Measurements from ENCODE around the gene ARID1A.
"Not testable (repeated sequence)": the region's sequence is repeated elsewhere in the genome, so short reads cannot be mapped to it uniquely, and the experiment has no call there.

Gene ARID1A

DNA sequence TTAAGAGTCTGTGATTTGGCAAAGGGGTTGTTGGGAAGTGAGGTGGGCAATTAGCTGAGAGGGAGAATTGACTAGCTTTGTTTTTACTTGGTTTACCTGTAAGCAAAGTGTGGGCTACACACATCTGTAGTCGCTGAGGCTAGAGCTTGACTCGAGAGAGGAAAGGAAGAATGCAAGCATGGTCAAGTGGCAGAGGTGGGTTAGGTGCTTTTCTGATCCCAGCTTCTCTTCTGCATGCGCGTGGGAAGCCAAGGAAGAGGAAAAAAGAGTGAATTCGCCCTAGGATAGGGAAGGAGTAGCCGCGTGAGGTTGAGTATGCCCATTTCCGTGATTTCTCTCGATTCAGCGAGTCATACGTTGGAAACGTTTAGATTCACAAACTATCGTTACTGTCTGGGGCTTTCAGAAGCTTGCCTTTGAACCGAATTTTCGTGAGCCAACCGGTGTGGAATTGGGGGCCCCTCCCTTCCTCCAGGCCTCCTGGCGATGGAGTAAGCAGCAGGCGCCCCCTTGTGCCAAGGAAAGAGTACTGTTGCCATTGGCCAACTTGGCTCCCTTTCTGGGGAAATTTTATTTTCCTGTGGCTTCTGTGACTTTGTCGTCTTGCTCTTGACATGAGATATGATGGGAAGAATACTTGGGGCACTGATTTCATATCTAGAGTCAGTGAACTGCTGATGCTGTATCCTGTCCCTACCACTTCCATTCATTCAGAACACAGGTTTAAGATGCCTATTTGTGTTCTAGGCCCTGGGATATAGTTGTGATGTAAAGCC lies 93.2 kb downstream of the ARID1A start:
- DNase-seq: peak; percentile 86

DNA sequence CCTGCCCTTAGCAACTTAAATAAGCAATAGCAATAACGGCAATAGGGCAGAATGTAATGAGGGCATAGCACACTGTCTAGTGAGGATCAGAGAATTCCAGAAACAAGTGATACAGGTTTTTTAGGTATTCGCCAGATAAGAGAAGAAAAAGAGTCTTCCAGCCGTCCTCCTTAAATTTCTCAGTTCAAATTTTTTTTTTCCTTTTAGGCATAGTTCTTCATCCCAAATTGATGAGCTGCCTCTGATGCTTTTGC lies 93.7 kb downstream of the ARID1A start:
- no peak for DNase-seq

DNA sequence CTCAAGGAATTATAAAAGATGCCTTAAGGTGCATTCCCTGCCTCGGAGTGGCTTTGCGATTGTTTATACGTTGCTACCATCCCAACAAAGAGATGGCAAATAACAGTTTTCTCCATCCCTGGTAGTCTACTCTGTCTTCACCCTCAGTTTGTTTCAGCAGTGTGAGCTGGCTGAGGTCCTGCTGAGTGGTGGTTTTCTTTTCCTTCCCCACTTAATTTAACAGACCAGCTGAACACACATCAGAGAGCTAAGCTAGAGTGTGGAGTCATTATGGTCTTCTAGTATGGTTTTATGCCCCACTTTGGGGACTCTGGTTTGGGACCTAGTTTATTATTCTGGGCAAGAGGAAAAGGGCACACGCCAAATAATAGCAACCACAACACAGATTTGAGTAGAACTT lies 94.1 kb downstream of the ARID1A start:
- DNase-seq: no peak

DNA sequence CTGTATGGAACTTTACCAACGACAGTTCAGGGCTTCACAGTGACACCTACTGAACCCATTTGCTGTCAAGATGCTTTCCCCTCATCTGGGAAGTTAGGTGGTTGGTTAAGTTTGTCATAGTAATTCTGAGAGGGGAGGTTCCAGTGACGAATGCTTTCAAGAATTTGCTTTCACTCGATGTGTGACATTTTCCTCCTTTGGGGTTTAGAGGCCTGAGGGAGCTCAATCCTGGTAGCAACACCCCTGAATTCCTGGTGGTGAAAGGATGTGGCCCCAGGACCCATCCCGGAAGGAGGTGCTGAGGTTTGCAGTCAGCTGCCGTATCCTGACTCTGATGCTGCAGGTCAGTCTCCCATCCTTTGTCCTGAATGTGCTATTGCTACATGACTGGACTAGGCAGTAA lies 94.7 kb downstream of the ARID1A start:
- no peak for DNase-seq

DNA sequence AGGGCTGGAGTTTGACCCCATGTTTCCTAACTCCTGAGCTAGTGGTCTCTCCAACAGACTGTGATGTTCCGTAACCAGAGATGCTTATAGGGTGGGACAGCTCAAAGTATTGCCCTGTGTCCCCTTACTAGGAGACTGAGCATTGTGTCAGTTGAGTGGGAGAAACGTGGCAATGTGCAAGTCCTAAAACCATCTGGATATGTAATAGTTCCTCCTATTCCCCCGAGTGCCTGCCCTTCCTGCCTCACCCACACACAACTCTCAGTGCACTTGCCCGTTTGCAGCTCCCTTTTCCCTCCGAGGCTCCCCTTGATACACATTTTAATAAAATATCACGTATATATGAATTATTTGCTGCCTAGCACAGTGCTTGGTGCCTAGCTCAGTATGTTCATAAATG lies 95.3 kb downstream of the ARID1A start:
- DNase-seq: no peak

DNA sequence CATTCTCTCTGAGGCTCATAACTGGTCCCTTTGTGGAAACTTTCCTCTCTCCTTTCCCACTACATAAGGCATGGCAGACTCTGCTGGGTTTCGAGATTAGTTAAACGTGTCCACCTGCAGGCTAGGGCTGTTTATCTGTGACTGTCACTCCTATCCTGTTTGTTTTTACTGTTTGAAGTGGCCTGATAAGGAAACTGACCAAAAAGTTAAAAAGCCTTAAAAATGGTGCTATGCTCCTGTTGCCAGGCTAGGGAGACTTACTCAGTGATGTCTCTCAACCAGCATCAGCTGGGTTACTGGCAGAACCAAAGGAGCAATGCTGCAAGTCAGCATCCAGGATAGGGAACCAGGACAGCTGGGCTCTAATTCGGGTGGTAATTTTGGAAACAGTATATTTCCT lies 95.8 kb downstream of the ARID1A start:
- DNase-seq: no peak

DNA sequence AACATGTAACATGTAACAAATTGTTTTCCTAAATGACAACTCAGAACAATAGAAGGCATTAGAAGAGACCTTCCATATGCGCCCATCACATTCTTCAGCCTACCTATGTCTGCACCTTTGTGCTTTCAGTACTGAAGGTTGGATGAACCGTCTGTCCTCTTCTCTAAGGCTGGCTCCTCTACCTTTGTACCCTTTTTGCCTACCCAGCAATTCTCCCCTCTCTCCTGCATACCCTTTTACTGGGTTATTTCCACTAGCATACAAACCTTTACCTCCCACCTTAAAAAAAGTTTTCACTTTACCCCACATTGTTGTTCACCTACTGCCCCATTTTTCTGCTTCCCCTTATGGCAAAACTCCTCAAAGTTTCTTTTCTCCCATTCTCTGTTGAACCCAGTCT lies 97.1 kb downstream of the ARID1A start:
- DNase-seq: no peak

DNA sequence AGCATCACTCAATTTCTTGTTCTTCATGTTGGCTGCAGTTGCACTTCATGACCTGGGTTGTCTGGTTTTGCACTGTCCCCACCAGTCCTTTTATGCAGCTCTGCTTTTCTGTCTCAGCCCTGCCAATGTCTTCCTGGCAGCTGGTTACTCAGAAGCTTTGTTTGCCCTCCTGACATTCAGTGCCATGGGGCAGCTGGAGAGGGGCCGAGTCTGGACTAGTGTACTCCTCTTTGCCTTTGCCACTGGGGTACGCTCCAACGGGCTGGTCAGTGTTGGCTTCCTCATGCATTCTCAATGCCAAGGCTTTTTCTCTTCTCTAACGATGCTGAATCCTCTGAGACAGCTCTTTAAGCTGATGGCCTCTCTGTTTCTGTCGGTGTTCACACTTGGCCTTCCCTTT lies 98.6 kb downstream of the ARID1A start:
- DNase-seq: no peak

DNA sequence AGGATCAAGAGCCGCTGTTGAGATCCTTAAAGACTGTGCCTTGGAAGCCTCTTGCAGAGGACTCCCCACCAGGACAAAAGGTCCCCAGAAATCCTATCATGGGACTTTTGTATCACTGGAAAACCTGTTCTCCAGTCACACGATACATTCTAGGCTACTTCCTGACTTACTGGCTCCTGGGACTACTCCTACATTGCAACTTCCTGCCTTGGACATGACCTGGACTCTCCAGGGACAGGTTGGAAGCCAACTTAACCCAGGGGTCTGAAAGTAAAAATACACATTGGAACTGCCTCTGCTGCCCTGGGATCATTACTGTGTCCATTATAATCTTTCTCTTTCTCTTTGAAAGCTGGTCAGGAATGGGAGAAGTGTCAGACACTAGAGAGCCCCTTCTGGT lies 101.8 kb downstream of the ARID1A start:
- no peak for DNase-seq

DNA sequence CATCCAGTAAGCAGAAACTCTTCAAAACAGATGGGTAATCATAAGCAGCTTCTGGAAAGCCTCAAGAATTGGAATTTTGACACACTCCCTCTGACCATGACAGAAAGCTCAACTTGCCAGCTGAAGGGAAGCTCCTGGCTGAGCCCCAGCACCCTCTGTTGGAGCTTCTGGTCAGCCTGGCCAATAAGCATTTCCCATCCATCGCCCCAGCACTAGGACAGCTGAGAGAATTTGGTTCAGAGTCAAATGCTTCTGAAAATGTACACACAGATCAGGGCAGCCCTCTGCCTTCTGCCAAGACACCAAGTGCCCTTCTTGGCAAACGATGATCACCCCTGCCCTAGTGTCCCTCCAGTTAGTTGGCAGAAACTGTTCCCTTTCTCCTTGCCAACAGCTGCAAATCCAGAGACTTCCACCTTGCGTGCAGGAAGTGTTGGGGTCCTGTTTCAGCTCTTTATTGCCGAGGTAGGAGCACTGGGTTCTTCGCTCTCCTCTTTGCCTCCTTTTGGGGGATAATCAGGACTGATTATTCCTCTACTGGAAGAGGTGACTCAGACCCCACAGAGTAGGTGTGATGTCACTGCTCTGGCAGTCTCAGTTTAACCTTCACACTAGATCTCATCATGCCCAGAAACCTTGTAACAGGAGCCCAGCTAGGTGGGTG lies 103.8 kb downstream of the ARID1A start:
- DNase-seq: peak; percentile 81

DNA sequence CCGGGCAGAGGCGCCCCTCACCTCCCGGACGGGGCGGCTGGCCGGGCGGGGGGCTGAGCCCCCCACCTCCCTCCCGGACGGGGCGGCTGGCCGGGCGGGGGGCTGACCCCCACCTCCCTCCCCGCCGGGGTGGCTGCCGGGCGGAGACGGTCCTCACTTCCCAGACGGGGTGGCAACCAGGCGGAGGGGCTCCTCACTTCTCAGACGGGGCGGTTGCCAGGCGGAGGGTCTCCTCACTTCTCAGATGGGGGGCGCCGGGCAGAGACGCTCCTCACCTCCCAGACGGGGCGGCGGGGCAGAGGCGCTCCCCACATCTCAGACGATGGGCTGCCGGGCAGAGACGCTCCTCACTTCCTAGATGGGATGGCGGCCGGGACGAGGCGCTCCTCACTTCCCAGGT lies 108.1 kb downstream of the ARID1A start:
- not testable (repeated sequence) for DNase-seq

DNA sequence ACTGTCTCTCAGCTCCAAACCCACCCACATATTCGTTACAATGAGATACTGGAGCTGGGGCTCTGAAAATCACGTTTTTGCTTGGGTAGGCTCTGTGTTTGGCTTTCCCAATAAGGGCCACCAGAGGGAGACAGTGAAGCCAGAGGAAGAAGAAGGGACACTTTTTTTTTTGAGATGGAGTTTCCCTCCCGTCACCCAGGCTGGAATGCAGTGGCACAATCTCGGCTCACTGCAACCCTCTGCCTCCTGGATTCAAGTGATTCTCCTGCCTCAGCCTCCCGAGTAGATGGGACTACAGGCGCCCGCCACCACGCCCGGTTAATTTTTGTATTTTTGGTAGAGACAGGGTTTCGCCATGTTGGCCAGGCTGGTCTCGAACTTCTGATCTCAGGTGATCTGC lies 114.3 kb downstream of the ARID1A start:
- peak; percentile 59 for DNase-seq

DNA sequence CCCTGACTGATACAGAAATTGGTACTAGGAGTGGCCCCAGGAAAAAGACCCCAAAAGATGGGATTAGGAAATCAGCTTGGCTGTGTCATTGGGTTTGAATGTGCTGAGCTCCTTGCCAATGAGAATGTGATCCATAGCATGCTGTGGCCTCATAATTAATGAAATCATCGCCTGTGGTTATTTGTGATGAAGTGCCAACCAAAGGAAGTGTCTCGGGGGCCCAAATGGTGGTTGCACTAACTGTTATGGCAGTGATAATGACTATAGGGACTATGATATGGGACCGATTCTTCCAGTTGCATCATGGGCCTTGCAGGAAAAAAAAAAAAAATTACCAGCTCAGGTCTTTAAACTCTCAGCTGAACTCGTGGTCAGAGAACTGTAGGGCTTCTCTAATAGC lies 115.2 kb downstream of the ARID1A start:
- DNase-seq: no peak

DNA sequence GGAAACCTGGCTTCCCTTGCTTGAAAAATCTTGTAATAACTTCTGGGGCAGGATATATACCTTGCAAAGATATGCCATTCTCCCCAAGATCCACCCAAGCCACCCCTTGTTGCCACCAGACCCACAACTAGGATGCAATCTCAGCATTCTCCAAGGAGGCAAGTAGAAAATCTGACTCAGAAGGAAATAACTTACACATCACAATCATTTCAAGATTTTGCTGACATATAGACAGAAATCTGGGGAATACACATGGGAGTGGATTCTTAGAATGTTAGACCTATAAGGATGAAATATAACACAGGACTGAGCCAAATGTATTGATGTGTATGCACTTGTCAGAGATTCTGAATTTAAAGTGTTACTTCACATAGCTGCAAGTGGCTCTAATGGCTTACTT lies 115.9 kb downstream of the ARID1A start:
- DNase-seq: no peak

DNA sequence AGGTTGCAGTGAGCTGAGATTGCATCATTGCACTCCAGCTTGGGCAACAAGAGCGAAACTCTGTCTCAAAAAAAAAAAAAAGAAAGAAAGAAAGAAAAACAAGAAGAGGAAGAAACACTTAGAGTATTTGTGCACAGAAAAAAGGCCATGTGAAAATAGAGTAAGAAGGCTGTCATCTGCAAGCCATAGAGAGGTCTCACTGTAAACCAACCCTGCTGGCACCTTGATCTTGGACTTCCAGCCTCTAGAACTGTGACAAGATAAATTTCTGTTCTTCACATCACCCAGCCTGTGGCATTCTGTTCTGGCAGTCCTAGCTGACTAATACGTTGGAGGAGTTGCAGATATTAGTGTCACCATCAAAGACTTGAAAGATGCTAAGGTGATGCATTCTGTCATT lies 118.6 kb downstream of the ARID1A start:
- DNase-seq: no peak

DNA sequence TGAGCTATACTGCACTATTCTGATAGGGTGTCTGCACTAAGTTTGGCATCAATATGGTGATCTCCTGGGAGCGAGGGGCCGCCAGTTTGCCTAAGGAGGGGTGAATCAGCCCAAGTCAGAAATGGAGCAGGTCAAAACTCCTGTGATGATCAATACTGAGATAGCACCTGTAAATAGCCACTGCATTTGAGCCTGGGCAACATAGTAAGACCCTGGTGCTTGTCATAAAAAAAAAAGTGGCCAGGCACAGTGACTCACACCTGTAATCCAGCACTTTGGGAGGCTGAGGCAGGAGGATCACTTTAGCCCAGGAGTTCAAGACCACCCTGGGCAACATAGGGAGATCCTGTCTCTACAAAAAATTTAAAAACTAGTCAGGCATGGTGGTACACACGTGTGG lies 119.1 kb downstream of the ARID1A start:
- DNase-seq: no peak

DNA sequence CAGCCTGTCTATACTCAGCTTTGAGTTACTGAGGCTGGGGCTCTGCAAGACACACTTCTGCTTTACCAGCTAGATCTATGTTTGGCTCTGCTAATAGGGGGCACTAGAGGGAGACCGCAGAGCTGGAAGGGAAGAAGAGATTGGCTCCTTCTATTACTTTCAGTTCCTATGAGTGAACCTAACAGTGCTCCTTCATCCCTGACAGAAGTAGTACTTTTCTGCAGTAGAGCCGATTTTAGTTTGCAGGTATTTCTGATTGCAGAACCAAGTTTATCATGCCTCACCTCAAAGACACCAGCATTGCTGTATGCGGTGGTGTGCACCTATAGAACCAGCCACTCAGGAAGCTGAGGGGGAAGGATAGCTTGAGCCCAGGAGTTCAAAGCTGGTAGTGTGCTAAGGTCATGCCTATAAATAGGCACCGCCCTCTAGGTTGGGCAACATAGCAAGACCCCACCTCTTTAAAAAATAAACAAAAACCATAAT lies 125.0 kb downstream of the ARID1A start:
- DNase-seq: no peak

DNA sequence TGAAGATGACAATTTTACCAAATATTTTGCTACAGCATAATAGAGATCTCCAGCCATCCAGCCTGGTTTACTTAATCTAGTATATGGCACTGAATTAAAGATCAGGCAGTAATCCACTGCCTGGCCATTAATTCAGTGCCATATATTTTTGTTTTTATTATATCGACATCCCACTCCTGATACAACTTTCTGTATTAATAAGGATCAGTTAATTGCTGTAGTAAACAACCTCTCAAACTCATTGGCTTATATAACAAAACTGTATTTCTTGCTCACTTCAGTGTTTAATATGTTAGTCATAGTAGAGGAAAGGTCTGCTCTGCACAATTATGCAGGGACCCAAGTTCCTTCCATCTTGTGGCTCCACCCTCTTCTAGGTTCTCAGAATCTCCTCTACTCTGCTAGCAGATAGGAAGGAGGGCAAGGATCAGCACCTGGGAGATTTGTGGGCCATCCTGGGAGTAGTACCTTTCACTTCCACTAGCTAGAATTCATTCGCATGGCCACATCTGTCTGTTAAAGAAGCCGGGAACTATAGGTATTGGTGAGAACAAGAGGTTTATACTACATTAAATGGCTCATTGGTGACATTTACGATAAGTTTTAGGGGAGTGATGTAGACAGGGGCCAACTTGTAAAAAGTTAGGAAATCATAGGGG lies 127.1 kb downstream of the ARID1A start:
- DNase-seq: no peak

DNA sequence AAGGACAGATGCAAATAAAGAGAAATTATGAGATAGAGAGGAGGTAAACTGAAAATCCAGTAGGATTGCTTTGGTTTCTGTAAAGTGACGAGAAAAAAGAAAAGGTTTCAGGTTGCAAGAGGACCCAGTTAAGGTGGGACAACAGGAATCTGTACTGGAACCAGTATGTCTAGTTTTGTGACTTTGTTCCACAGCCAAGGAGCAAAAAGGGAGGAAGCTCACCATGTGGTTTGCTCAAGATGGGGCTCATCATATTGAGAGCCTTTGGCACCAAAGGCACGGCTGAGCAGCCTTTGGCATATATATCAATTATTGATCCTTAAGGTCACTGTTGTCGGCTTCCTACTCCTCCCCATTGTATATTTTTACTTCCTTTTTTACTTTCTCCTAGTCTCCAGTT lies 128.9 kb downstream of the ARID1A start:
- no peak for DNase-seq

DNA sequence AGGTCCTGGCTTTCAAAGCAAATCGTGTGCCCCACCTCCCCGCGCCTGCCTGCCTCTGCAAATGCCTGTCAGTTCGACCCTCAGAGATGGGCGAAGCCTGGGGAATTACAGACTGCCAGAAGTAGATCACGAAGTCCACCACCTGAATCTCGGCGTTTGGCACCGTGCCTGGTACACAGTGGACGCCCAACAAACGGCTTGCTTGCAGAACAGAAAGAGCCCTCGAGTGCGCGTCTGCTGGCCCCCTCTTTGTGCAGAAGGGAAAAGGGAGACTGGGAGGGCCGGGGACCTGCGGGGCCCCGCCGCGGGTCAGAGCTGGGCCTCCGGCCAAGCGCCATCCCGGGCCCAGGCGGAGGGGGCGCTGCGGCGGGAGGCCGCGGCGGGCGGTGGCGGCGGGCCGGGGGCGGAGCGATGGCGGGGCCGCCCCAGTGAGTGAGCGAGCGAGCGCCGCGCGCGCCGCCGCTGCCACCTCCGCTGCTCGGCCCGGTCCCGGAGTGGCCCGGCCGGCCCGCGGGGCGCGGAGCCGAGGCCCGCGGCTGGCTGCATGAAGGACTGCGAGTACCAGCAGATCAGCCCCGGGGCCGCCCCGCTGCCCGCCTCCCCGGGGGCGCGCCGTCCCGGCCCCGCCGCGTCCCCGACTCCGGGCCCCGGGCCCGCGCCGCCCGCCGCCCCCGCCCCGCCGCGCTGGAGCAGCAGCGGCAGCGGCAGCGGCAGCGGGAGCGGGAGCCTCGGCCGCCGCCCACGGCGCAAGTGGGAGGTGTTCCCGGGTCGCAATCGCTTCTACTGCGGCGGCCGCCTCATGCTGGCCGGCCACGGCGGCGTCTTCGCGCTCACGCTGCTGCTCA lies 130.7 kb downstream of the ARID1A start, which contains the start of gene ZDHHC18:
Gene ZDHHC18 (plus strand): TSS at position 428 of the 845 bp plus-strand sequence. CDS start 117 bp downstream, at position 545.
- DNase-seq: peak; percentile 64

DNA sequence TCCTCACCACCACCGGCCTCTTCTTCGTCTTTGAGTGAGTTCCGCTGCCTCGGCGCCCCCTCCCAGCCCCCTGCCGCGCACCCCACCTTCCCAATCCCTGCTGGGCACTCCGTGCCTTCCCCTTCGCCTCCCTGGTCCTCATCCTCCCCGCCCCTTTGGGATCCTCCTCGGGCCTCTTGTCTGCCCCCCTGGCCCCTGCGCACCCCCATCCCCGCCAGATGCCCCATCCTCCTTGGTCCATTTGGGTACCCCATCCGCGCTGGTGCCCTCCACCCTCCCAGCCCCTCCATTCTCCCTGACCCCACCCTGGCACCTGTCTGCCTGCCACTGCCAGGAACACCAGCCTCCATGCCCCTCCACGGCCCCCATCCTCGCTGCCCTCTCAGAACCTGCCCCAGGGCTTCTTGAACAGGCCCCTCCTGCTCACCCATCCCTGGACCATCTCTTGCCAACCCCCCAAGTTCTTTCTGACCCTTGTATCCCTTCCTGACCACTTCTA lies 131.3 kb downstream of the ARID1A start:
- no peak for DNase-seq

DNA sequence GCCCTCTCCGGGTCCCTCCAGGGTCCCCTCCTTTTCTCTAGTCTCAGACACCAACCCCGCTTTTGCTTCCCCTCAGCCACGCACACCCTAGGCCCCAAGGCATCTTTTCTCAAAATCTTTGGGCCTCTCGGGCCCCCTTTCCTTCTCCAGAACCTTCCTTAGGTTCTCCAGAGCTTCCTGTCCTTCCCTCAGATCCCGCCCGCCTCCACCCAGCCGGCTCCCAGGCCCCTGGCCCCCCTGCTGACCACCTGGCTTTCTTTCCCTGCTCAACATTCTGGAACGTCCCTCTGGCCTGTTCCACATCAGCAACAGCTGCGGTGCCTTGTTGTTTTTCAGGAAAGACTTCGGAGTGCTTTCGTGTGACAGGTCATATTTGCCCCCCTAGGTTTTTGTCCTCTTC lies 131.8 kb downstream of the ARID1A start:
- DNase-seq: no peak
